GM18870 (cell line): ENCODE data around the gene ST6GALNAC6.
"Not testable (repeated sequence)": the region's sequence is repeated elsewhere in the genome, so short reads cannot be mapped to it uniquely, and the experiment has no call there.

Experiments
- ATAC-seq: cut with Tn5 transposase; IDR thresholded peaks from one replicate; pipeline ENCODE4 v1.9.1; 2021; ENCODE audit warnings: moderate library complexity; ENCODE audit not compliant: unreplicated experiment

Gene ST6GALNAC6

GRCh38 chr9:127858041-127858512 is 41.3 kb downstream of the ST6GALNAC6 start:
- ATAC-seq, result no peak

DNA sequence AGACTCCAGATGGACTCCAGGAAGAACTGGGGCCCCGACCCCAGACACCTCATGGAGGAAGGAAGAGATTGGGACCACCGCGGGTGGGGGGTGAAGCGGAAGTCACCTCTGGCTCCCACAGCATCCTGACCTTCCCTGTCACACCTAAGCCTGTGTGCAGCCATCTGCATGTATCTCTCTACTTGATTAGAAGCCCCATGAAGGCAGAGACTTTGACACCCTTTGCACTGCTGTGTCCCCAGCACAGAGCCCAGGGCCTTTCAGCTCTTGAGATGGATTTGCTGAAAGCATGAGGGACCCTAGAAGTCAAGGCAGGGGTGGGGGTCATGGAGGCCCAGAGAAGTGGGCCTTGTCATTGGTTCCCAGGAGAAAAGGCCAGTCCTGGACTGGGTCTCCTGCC is 42.1 kb downstream of the ST6GALNAC6 start:
- no peak for ATAC-seq

DNA sequence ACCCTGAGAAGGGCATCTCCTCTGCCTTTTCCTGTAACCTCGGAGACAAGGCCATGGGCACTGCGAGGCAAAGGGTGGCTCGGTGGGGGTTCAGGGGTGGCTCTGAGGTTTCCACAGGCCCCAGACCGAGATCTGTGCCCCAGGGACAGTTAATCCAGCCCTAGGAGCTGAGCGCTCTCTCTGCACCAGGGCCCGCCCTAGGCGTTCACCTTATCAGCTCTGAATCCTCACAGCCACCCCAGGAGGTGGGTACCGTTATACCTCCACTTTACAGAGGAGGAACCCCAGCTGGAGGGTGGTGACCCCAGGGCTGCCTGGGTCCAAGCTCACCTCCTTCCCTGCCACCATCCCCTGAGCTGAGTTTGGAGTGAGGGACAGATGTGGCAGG is 42.7 kb downstream of the ST6GALNAC6 start:
- no peak for ATAC-seq

GRCh38 chr9:127856094-127856728 is 43.2 kb downstream of the ST6GALNAC6 start:
- no peak for ATAC-seq

DNA sequence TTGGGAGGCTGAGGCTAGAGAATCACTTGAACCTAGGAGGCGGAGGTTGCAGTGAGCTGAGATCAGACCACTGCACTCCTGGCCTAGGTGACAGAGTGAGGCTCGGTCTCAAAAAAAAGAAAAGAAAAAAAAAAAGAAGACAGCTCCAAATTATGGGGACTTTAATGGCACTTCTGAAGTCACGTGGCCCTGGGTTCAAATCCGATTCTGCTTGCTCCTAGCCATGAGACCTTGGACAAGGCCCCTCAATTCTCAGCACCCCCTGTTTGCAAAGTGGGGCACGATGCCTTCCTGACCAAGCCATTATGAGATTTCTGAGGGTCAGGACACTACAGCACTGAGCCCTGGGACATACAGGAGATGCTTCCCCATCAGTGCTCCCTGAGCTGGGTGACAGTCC is 43.9 kb downstream of the ST6GALNAC6 start:
- ATAC-seq, result no peak

DNA sequence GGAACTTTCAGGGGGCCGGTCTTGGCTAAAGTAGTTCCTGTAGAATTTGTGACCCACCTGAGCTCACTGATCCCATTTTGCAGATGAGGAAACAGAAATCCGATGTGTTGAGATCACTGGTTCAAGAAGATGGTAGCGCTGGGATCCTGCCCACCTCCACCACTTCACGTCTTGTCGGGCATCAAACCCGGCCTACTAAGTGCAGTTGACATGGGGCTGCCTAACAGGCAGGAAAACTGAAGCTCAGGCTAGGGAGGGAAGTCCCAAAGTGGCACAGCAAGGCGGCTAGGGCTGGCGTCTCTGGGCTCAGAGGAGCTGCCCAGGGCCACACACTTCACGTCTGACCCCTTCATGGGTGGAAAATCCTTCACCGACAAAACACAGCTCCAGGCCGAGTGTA is 44.4 kb downstream of the ST6GALNAC6 start:
- ATAC-seq, result no peak

DNA sequence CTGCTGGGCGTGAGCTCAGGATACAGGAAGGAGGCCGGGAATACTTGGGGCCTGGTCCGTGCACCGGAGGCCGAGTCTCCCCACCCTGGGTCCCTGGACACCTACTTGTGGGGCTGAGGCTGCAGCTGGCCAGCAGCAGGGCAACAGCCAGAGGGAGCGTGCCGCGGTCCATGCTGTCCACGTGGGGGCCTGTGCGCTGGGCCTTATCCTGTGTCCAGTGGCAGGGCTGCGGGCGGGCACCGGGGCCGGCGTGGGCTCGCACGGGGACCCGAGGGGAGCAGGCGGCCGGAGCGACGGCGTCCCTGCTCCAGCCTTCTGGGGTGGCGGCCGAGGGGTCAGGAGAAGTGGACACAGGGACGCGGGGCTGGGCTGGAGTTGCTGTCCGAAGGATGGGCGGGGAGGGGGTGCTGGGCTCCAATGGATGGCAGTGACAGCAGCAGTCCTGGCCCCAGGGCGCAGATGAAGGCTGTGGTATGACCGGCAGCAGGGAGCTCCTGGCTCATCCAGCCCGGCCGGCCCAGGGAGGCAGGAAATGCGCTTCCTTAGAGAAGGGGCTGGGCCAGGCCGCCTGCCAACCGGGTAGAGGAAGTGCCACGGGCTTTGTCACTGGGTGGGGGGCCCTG is 45.1 kb downstream of the ST6GALNAC6 start, which contains the start of gene ENG:
Gene ENG, minus strand, starts transcription at position 475 of the 623 bp plus-strand sequence. Its CDS starts 303 bp downstream, at position 172.
- no peak for ATAC-seq

DNA sequence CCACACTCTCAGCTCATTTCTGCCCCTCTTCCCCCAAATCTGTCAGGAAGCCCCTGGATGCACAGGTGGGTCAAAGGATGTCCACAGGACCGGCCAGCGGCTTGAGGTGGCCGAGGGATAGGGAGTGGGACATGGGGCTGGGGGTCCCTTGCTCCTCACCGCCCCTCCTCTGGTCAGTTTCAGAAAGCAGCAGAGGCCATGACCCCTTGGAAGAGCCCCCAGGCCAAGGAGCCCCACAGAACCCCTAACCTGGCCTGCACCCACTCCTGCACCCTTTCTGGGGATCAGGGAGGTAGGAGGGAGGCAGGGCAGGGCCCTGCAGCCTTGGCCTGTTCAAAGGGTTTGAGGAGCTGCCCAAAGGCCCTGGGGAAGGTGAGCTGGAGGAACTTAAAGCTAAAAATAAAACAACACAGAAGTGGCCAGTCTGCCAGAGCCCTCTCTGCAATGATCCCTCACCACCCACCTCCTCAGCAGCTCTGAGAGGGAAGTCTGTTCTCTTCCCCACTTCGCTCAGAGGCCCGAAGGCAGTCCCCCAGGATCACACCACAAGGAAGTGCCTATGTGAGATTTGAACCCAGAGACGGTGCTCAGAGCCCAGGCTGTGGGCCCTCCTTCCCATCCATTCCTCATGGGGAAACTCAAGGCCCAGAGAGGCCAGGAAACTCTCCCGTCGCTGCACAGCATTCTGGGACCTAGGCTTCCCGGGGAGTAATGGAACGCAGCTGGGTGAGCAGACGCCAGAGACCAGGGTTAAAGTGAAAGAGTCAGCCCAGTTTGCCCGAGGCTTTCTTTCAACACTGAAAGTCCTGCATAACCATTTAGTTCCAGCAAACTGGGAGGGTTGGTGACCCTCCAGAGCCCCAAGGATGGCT is 45.9 kb downstream of the ST6GALNAC6 start:
- ATAC-seq, result no peak

DNA sequence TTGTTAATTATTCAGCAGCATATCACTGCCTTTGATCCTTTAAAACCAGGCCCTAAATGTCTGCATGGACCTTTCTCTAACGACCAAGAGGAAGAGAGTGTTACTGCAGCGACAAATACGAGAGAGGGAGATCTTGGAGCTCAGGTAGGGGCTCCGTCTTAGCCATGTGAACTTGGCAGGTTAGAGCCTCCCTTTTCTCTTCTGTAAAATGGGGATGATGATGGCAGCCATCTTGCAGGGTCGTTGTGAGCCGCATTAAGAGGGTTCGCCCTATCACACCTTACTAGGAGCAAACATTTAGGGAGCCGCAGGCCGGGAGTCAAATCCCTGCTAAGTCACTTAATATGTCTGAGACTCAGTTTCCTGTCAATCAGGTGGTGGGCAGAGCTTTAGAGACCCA is 46.6 kb downstream of the ST6GALNAC6 start:
- no peak for ATAC-seq

GRCh38 chr9:127850286-127850830 is 49.0 kb downstream of the ST6GALNAC6 start:
- no peak for ATAC-seq

GRCh38 chr9:127848756-127849504 is 50.5 kb downstream of the ST6GALNAC6 start:
- no peak for ATAC-seq

DNA sequence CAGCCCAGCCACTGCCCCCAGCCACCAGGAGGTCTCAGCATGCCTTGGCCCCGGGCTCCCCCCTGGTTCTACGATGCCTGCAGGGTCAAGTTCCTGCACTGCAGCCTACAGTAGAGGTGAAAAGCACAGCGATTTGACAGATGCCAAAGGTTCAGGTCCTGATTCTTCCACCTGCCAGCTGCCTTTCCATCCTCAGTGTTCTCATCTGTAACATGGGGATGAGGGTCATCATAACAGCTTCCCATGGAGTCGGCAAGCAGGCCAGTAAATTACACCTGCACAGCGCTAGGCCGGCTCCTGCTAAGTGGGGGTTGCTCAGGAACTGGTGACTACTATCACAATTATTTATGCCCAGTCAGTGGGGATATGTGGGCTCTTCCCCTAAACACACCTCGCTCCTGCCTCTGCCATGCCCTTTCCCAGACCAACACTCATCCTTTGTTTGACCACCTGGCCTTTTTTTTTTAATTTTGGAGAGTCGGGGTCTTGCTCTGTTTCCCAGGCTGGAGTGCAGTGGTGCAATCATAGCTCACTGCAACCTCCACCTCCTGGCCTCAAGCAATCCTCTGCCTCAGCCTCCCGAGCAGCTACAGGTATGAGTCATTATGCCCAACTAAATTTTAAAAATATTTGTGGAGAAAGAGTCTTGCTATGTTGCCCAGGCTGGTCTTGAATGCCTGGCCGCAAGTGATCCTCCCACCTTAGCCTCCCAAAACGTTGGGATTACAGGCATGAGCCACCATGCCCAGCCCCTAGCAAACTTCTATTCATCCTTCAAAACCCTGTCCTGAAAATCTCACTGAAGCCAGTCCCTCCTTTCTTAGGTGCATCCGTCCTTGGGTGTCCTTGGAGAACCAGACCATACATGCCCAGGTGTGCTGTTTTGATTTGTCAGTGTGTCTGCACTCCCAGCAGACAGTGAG is 51.3 kb downstream of the ST6GALNAC6 start:
- ATAC-seq, result no peak

GRCh38 chr9:127847178-127847510 is 52.3 kb downstream of the ST6GALNAC6 start:
- ATAC-seq, result no peak

DNA sequence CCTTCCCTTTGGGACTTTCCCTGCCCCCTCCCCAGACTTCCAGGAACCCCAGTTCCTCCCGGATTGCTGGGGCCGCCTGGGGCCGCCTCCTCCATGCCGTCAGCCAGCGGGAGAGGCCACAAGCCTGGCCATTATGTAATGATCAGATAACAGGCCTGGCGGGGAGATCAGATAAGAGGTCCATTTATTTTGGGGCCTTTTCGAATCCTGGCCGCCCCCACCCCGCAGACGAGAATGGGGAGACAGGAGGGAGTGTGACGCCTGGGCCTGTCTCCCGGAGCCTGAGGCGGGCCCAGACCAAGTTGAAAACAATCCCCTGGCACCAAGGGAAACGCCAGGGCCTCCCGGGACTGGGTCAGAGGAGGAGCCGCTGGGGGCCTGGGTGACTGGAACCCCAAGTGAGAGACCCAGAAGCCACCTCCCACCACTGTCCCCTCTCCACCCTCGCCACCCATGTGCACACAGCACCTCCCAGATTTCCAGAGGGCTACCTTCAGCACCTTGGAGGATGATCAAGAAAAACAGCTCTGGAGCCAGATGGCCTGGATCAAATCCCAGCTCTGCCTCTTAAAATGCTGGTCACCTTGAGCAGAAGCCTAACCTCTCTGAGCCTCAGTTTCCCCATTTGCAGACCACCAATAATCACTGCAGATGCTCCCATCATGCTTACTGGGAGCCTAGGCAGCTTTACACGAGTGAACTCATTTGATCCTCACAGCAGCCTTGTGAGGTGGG is 52.8 kb downstream of the ST6GALNAC6 start:
- ATAC-seq, result no peak

GRCh38 chr9:127845619-127846018 is 53.8 kb downstream of the ST6GALNAC6 start:
- not testable (repeated sequence) for ATAC-seq

GRCh38 chr9:127844821-127845359 is 54.5 kb downstream of the ST6GALNAC6 start:
- no peak for ATAC-seq

DNA sequence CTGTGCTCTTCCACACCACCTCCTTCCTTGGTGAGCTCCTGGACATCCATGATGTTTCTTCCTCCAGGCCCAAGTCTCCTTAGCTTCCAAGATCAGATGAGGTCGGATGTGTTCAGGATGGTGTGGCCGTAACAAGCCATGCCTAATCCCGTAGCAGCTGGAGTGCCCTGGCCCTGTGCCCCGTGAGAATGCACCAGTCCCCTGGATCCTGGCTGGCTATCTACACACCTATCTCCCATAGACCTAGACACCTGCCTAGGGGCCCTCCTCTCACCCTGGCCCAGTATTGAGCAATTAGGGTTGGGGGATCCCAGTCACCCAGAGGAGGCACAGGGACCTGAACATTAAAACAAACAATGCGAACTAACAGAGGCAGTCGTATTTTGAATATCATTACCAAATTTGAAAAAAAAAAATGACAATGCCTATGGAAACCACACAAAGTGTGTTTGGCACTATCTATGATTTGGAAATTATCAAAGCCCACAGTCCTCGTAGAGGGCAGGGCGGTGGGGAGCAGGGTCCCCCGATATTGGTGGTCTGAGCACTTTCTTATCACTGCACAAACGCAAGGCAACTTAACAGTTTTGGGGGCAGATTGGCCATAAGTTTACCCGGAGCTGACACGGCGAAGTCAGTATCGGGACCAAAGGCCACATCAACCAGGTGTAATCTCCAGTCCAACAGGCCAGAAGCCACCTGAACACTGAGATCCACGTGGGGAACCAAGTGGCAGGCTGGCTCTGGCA is 58.1 kb downstream of the ST6GALNAC6 start:
- ATAC-seq, result no peak
